Kasumi-1 (cell line): Measurements from ENCODE around the gene NDUFS3.

ENCODE experiments used
- DNase-seq, 2 experiments: peaks; one replicate each; lab custom pipeline; 2025; lab: John Stamatoyannopoulos, UW

NDUFS3 gene

DNA sequence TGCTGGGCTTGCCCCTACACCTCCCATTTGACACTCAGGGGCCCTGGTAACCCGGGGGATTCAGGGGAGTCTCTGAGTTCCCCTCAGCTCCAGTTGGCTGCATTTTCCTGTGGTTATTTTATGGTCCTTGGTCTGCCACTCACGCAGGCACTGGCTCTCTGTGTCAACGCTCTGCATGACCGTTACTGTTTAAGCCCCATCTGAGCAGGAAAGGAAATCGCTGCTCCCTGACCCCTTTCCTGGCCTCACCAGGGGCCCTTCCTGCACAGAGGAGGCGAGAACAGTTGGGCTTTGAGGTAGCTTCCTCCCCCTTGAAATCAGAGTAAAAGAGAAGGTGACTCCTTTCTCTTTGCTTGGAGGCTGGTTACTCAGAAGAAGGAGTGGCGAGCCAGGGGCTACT is 12.9 kb downstream of the NDUFS3 start:
- DNase-seq = peak; percentile 95 to 98

DNA sequence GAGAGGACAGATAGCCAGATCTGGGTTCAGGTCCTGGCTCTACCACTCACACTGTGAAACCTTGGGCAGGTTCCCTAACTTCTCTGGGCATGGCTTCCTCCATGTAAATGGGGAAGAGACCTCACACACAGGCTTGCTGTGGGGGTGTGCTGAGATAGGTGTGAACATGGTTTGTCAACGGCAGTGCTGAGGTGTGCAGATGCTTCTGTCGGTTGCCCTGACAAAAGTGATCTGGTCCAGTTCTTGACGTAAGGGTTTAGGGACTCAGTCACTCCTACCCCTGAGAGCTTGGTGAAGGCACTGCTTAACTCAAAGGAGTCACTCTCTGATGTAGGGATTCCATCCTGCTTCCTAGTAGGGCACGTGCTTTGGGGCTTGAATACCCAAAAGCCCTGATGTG is 13.4 kb downstream of the NDUFS3 start:
- peak in 1 of 2 experiments; percentile 74 for DNase-seq

DNA sequence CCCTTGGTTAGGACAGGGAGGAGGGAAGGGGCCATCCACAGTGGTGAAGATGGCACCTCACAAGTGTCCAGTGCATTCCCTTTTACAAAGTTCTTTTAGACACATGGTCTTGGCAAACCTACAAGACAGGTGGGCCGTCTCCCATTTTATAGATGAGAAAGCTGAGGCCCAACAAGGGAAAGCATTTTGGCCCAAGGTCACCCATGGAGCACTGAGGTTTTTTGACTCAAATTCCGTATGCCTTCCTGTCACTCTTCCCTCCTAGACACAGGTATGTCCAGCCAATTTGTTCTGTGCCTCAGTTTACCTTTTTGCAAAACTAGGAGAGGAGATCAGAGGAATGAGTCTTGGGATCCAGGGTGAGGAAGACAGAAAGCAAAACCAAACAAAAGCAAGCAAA is 14.1 kb downstream of the NDUFS3 start:
- DNase-seq = no peak

DNA sequence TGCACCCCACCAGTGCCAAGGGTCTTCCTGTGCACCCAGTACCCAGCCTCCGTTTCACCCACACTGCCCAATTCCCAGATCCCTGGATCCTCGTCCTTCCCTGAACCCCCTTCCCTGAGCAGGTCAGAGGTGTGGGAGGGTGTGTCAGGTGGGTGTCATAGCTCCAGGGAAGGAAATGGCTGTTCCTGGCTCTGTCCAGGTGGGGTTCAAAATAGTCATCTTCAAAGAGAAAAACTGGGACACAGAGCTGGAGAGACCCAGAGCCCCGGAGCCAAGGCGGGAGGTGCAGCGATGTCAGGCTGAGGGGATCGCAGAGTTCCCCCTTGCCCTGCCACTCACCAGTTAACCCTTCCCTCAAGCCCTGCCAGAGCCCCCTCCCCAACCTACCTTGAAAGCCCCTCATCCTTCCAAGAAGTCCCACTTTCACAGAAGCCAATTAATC is 14.6 kb downstream of the NDUFS3 start:
- no peak for DNase-seq

DNA sequence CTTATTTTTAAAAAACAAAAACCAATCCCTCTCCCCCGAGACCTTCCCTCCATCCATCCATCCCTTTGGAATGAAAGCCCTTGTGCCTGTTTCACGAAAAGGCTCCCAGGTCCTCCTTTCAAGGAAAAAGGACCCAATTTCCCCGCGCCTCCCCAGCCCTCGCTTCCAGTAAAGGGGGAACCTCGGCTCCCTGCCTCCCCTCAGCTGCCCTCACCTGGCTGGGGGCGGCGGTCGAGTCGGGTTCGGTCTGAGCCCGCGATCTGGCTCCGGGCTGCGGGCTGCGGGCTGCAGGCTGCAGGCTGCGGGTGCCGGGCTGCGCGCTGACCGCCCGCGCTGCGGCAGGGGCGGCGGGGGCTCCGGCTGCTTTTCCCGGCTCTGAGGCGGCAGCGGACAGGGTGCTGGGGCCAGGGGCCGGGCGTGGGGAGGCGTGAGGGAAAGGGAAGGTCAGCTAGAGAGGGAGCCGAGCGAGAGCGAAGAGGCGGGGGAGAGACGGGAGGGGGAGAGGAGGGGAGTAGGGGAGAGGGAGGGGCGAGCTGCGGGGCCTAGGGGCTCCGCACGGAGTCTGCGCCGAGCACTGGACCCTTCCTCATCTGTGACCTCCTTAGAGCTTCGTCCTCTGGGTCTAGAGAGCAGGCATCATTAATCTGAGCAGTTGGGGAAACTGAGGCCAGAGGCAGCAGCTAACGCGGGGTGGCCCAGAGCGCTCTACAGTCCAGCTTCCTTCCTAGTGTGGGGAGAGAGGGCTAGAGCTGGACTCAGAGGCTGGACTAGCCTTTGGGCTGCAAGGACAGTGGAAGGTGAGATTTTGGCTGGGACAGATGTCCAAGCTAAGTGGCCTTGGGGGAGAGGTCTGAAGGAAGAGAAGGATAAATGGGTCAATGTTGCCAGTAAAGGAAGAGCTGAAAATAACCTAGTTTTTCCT is 15.3 kb downstream of the NDUFS3 start, which contains the start of gene C1QTNF4:
C1QTNF4 (minus strand) TSS at position 478 of the 922 bp plus-strand sequence. CDS start 3,601 bp downstream, outside the sequence.
- DNase-seq = peak; percentile 25 to 31

DNA sequence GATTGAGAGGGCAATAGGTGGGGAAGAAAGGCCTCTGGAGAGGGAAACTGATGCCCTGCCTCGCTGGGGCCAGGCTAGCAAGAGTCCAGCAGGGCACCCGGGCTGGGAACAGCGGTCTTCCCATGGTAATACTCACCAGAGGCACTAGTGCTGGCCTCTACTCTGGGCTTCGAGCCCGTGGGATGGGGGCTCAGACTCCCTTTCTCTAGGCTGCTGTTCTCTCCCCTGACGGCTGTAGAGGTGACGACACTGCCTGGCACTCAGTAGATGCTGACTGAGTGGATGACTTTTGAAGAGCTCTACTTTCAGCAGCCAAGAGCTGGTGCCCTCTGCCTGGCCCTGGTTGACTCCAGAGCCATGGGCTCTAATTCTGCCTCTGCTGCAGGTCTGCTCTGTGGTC is 16.2 kb downstream of the NDUFS3 start:
- no peak for DNase-seq

DNA sequence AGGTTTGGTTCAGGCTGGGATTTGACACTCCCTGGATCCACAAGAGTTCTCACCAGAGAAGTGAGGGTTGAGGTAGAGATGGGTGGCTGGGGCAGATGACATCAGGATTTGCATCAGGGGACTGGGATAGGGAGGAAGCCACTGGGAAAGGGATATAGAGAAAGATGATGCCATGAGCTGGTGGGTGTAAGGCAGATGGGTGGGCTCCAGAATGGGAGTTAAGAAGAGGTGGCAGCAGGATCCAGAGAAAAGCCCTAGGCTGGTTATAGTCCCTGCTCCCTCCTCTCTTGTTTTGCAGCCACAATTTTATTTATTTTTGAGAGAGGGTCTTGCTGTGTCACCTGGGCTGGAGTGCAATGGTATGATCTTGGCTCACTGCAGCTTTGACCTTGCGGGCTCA is 17.1 kb downstream of the NDUFS3 start:
- DNase-seq = no peak

DNA sequence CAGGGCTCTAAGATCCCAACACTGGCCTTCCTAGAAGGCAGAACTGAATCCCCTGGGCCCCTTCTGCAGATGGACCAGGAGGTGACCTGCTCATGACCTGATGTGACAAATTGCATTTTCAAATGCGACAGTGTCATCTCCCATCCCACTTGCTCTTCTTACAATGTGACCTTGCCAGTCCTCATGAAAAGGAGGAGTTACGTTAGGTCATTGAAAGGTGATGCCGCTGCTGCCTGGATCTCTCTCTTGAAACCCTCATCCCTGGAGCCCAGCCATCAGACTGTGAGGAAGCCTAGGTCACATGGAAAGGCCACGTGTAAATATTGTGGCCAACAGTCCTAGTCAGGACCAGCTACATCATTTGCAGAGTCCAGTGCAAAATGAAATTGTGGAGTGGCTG is 21.0 kb downstream of the NDUFS3 start:
- DNase-seq = no peak

DNA sequence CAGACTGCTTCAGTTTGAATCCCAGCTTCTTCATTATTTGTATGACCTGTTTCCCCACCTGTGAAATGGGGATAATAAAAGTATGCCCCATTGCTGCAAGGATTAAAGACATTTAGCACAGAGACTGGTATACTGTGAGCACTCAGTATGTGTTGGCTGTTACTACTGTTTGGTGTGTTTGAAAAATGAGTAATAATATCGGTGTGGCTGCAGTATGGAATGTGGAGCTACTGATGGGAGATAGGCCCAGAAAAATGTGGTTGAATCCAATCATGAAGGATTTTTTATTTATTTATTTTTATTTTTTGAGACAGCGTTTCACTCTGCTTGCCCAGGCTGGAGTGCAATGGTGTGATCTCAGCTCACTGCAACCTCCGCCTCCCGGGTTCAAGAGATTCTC is 24.4 kb downstream of the NDUFS3 start:
- no peak for DNase-seq

DNA sequence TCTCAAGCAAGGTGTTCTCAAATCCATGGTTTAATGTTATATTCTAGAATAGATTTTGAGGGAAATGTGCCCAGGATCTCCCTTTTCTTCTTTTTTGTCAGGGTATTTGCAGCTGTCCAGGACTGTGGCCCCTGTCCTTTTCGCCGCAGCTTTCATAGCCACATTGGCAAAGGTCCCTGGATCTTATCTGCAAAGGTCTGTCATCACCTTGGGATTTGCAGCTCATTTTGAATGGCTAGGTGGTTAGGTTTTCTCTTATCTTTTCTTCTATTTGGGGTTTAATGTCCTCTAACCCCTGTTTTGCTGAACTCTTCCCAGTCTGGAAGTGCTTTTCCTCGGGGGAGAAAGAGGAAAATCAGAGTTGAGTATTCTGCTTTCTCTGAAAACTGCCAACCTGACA is 27.0 kb downstream of the NDUFS3 start:
- no peak for DNase-seq

DNA sequence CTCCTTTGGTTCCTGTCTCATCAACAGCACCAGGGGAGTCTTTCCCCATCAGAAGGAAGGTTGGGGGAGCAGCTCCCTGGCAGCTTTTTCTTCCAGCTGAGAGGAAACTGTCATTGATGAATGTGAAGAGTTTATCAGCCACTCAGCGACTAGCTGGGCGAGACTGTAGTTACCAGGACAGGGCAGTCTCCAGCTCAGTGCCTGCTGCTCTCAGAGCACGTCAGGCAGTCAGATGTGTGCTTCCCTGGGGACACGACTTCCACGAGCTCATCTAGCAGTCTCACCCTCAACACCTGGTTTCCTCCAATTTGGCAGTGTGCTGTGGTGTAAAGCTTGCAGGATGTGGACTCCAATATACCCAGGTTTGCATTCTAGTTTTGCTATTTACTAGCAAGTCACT is 27.9 kb downstream of the NDUFS3 start:
- no peak for DNase-seq

DNA sequence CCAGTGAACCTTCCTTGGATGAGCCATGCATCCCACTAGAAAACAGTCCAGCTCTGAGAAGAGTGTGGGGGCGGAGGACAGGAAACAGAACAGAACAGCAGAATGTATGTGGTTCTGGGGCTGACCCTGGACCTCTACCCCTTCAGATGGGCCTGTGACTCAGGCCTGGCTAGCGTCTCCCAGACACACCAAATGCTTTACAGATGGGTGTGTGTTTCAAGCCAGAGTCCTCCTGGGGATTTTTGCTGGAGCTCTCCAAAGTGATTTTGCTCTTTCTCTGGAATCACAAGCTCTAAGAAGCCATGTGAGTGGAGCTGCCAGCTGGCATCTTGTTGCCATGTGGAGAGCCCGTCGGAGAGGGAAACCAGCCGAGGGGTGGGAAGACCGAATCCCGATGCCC is 28.5 kb downstream of the NDUFS3 start:
- no peak for DNase-seq

DNA sequence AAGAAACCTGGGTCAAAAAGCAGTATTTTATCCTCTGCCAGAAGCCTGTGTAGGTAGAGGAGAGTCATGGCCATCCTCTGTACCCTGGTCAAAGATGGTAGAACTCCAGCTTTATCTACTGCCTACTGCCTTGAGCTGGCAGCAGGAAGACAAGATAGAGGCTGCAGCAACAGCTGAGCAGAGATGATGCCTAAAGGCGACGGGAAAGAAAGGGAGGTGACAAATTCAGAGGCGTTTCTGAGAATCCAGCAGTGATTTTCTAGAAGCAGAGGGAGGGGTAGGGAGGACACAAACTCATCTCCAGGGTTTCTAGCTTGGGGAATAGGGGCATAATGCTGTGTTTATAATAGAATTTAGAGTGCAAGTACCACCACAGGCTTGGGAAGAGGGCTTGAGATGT is 30.8 kb downstream of the NDUFS3 start:
- no peak for DNase-seq

DNA sequence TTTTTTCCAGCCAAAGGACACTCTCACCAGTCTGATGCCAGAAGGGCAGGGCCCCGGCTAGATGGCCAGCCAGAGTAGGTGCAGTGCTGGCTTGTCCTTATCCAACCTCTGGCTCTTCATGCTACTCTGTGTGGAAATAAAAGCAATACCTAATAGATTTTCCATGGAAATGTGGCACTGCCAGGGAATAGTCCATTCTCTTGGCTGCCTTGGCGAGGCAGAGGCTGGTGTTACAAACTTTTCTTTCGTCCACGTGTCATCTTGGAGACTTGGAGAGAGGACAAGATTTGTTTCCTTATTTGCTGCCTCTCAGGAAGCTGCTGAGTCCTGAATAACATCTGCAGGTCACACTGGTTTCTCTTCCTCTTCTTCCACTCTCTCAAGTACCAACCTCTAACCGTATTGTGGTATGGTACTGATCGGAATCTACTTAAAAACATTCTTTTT is 32.5 kb downstream of the NDUFS3 start:
- DNase-seq = peak; percentile 68 to 69

DNA sequence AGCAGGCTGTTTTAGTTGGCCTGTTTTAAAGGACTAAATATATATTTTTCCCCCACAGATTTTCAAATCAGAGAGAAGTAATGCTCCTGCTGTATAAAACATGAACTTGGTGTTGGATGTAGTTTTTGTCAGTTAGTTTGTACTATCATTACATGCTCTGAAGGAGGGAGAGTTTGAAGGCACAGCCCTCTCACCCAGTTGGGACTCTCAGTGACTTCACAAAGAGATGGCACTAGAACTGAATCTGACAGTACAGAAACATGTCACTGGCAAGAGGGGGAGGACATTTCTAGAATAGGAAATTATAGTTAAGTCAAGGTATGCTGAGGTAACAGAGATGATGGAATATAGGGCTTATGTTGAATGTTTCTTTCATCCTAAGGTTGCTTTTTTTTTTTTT is 36.4 kb downstream of the NDUFS3 start:
- DNase-seq = no peak

DNA sequence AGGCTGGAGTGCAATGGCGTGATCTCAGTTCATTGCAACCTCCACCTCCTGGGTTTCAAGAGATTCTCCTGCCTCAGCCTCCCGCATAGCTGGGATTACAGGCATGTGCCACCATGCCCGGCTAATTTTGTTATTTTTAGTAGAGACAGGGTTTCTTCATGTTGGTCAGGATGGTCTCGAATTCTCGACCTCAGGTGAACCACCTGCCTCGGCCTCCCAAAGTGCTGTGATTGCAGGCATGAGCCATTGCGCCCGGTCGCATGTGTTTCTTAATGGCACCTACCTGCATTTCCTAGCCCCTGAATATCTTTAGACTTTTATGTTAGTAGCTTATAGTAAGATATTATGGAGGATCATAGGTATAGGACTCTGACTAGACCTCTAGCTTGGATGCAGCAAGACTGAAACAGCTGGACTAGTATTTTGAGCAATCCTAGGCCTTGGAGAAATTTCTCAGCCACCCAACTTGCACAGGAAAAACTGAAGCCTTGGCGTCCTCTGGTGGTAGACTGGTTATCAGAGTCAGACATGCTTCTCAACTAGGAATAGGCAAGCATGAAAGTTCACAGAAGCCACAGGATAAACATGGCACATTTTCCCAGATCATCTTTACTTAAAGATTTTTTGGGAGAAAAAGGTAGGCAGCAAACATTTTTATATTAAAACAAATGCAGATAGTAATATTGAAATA is 38.0 kb downstream of the NDUFS3 start:
- peak; percentile 88 for DNase-seq

DNA sequence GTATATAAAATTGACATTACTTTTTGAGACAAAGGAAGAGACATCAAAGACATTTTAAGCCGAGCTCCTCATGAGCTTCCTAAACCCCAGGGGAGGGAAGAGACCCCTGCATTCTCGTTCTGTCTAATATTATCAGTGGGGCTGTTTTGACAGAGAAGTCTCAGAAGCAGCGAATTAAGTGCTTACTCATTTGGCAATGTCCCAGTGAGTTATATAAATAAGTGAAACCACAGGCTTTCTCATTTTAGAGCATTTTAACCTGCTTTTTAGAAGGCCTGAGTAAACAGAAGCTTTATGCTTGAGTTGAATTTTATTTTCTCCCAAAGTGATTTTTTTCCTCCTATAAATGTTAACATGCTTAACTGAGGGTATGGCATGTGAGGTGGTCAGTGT is 38.5 kb downstream of the NDUFS3 start:
- no peak for DNase-seq

DNA sequence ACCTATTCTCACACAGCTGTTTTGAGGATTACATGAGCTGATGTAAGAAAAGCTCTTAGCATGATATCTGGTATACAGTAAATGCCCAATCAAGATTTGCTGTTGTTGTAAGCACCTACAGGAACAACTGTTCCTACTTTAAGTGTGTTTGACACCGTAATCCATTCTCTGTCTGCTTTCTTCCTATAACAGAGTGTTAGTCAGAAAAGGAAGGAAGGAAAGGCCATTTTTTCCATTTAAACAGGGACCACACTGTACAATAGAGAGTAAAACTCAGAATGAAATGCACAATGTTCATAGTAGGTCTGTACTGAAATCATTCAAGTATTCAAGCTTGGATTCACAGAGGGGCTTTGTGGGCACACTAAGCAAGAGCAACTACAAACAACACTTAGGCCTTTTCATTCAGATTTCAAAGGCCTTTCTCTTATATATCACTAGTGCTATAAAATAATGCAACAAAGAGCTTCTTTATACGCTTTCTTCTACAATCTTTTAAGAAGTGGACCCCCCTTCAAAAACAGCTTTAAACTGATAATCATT is 42.0 kb downstream of the NDUFS3 start:
- DNase-seq = no peak

DNA sequence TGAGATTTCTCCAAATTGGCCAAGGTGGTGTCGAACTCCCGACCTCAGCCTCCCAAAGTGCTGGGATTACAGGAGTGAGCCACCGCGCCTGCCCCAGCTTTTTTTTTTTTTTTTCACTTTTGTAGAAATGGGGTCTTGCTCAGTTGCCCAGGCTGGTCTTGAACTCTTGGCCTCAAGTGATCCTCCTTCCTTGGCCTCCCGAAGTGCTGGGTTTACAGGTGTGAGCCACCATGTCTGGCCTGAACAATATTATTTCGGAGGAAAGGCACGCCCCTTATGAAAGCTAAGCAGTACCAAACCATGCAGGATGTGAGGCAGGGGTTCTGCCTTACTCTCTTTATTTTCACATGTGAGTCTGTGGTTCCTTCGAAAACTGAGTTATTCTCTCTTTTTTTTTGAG is 47.4 kb downstream of the NDUFS3 start:
- no peak for DNase-seq

DNA sequence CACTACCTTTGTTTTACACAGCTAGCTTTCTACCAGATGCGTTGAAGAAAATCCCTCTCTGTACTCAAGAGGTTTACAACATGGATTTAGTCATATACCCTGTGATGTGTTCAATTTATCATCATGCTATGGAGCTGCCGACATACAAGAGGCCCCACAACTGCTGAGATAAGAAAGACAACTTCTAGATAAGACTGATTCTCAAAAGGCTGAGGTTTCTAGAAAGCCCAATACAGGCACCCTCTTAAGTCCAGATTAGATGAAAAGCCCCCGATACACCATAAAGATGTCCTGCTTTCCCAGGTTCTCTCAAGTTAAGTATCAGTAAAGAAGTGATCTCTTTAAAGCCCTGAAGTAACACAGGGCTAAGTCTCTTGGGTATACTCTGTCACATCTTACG is 49.2 kb downstream of the NDUFS3 start:
- no peak for DNase-seq

DNA sequence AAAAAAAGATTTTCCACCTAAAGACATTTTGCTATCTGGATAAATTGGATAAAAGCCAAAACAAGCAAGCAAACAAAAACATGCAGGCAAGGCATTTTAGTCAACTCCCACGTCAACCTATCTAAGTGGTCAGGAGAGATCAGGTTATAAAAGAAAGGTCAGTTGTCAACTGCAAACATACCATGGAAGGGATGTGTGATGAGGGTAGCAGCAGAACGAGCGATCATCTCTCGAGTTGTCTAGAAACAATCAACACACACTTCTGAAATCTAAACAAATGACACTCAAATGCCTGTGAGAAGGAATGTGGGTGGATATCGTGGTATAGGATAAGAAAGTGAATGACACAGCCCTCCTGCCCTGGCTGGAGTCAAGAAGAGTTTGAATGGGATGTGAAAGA is 52.6 kb downstream of the NDUFS3 start:
- DNase-seq = no peak
